K562 (cell line): Measurements from ENCODE around the gene FYB2.

ENCODE experiments used
- GATA2 ChIP-seq: sonication (generic); formaldehyde crosslinking; IDR thresholded peaks from 2 replicates; pipeline ENCODE4 v1.4.0; 2020; ENCODE audit warnings: mild to moderate bottlenecking, missing genetic modification reagents
- HDGF ChIP-seq: fragments of 450-650 bp; IDR thresholded peaks from 2 replicates; pipeline ENCODE4 v1.6.1; 2016
- MTA3 ChIP-seq: fragments of 450-650 bp; formaldehyde crosslinking; IDR thresholded peaks from 2 replicates; pipeline ENCODE4 v1.6.1; 2017; ENCODE audit warnings: mild to moderate bottlenecking, borderline replicate concordance
- RBM22 ChIP-seq: fragments of 200-400 bp; formaldehyde crosslinking; IDR thresholded peaks from 2 replicates; pipeline ENCODE4 v1.6.1; 2018; ENCODE audit warnings: low read length, low read depth; ENCODE audit not compliant: poor library complexity, severe bottlenecking
- ZNF133 ChIP-seq: fragments of 250-450 bp; sonication (Bioruptor Pico); IDR thresholded peaks from 2 replicates; pipeline ENCODE4 v1.4.0; 2020; ENCODE audit warnings: mild to moderate bottlenecking
- ZNF24 ChIP-seq: fragments of 450-650 bp; IDR thresholded peaks from 2 replicates; pipeline ENCODE4 v1.6.1; 2016
- ZNF707 ChIP-seq: fragments of 250-450 bp; sonication (Bioruptor Pico); conservative IDR thresholded peaks from 2 replicates; pipeline ENCODE4 v1.8.0; 2022; ENCODE audit warnings: inconsistent platforms, mild to moderate bottlenecking, moderate library complexity
- TF ChIP-seq, protein P1 (sequence below), 2 experiments: fragments of 450-650 bp in 1 of 2; sonication (generic) in 1 of 2; formaldehyde crosslinking in 1 of 2; IDR thresholded peaks; 2 replicates each; pipeline versions ENCODE4 v1.7.1 to v1.9.0; 2016 to 2022; ENCODE audit warnings: inconsistent platforms in 1 of 2, mild to moderate bottlenecking in 1 of 2, missing genetic modification reagents in 1 of 2
- TF ChIP-seq, protein P2 (sequence below): sonication (generic); formaldehyde crosslinking; IDR thresholded peaks from 2 replicates; pipeline ENCODE4 v1.8.0; 2022; ENCODE audit warnings: mild to moderate bottlenecking, missing genetic modification reagents, borderline replicate concordance
- TF ChIP-seq, protein P3 (sequence below), 3 experiments: IDR thresholded peaks in 2 of 3; conservative IDR thresholded peaks in 1 of 3; 2 replicates each; pipeline ENCODE4 v1.5.1; 2011 to 2012; ENCODE audit warnings: low read length in 3 of 3, mild to moderate bottlenecking in 3 of 3, control low read depth in 2 of 3, improper control_type of control experiment in 1 of 3, inconsistent platforms in 1 of 3, low read depth in 1 of 3, mixed read lengths in 1 of 3, moderate library complexity in 1 of 3; ENCODE audit not compliant: insufficient read depth in 2 of 3

DNA sequence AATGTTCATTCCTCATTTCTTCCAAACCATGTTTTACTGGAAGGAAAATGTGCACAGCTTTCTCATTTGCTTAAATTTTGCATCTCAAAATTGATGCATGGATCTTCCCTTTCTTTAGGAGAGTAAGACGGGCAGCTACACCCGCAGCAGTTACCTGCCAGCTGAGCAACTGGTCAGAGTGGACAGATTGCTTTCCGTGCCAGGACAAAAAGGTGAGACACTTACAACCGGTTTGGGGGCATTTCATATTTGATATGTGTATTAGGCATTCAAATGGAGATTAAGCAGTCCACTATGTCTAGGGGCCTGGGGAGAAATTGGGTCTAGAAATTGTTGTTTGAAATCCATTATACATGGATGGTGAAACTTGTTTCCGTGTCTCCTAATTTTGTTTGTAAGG, 48.3 kb upstream of the FYB2 start:
- no peak for TF ChIP-seq MTA3
- no peak for TF ChIP-seq HDGF
- no peak for TF ChIP-seq RBM22
- TF ChIP-seq, protein P1, sequence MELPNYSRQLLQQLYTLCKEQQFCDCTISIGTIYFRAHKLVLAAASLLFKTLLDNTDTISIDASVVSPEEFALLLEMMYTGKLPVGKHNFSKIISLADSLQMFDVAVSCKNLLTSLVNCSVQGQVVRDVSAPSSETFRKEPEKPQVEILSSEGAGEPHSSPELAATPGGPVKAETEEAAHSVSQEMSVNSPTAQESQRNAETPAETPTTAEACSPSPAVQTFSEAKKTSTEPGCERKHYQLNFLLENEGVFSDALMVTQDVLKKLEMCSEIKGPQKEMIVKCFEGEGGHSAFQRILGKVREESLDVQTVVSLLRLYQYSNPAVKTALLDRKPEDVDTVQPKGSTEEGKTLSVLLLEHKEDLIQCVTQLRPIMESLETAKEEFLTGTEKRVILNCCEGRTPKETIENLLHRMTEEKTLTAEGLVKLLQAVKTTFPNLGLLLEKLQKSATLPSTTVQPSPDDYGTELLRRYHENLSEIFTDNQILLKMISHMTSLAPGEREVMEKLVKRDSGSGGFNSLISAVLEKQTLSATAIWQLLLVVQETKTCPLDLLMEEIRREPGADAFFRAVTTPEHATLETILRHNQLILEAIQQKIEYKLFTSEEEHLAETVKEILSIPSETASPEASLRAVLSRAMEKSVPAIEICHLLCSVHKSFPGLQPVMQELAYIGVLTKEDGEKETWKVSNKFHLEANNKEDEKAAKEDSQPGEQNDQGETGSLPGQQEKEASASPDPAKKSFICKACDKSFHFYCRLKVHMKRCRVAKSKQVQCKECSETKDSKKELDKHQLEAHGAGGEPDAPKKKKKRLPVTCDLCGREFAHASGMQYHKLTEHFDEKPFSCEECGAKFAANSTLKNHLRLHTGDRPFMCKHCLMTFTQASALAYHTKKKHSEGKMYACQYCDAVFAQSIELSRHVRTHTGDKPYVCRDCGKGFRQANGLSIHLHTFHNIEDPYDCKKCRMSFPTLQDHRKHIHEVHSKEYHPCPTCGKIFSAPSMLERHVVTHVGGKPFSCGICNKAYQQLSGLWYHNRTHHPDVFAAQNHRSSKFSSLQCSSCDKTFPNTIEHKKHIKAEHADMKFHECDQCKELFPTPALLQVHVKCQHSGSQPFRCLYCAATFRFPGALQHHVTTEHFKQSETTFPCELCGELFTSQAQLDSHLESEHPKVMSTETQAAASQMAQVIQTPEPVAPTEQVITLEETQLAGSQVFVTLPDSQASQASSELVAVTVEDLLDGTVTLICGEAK (IDR thresholded peaks at IDR 0.05): no peak
- TF ChIP-seq, protein P1 (CRISPR knock-in tag; IDR thresholded peaks at IDR 0.05): no peak
- TF ChIP-seq ZNF24: no peak
- TF ChIP-seq ZNF707: no peak
- TF ChIP-seq, protein P2, sequence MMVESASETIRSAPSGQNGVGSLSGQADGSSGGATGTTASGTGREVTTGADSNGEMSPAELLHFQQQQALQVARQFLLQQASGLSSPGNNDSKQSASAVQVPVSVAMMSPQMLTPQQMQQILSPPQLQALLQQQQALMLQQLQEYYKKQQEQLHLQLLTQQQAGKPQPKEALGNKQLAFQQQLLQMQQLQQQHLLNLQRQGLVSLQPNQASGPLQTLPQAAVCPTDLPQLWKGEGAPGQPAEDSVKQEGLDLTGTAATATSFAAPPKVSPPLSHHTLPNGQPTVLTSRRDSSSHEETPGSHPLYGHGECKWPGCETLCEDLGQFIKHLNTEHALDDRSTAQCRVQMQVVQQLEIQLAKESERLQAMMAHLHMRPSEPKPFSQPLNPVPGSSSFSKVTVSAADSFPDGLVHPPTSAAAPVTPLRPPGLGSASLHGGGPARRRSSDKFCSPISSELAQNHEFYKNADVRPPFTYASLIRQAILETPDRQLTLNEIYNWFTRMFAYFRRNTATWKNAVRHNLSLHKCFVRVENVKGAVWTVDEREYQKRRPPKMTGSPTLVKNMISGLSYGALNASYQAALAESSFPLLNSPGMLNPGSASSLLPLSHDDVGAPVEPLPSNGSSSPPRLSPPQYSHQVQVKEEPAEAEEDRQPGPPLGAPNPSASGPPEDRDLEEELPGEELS (CRISPR knock-in tag): no peak
- TF ChIP-seq GATA2 (CRISPR knock-in tag): no peak
- no peak for TF ChIP-seq ZNF133 (CRISPR knock-in tag)
- TF ChIP-seq, protein P3, sequence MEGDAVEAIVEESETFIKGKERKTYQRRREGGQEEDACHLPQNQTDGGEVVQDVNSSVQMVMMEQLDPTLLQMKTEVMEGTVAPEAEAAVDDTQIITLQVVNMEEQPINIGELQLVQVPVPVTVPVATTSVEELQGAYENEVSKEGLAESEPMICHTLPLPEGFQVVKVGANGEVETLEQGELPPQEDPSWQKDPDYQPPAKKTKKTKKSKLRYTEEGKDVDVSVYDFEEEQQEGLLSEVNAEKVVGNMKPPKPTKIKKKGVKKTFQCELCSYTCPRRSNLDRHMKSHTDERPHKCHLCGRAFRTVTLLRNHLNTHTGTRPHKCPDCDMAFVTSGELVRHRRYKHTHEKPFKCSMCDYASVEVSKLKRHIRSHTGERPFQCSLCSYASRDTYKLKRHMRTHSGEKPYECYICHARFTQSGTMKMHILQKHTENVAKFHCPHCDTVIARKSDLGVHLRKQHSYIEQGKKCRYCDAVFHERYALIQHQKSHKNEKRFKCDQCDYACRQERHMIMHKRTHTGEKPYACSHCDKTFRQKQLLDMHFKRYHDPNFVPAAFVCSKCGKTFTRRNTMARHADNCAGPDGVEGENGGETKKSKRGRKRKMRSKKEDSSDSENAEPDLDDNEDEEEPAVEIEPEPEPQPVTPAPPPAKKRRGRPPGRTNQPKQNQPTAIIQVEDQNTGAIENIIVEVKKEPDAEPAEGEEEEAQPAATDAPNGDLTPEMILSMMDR (IDR thresholded peaks at IDR 0.05 in 2 of 3, conservative IDR thresholded peaks at IDR 0.05 in 1 of 3; ENCODE audit: insufficient read depth in 2 of 3, low read depth in 1 of 3, low read length in 3 of 3): no peak
